NCI-H146 treated with DMSO at 0.1 percent for 48 hours (cell line): ENCODE data around the gene GNB1L.

Source experiments
- DNase-seq: peaks from one replicate; lab custom pipeline; 2025; ENCODE audit not compliant: unreplicated experiment; lab: John Stamatoyannopoulos, UW

GNB1L gene

GRCh38 chr22:19755145-19755710, 99.4 kb downstream of the GNB1L start:
- DNase-seq: no peak

GRCh38 chr22:19754701-19755144, 100.0 kb downstream of the GNB1L start:
- DNase-seq: no peak

GRCh38 chr22:19753996-19754700, 100.5 kb downstream of the GNB1L start:
- DNase-seq: no peak

- no peak for DNase-seq
These were observed 101.4 kb downstream of the GNB1L start for GRCh38 chr22:19753090-19753842.

- DNase-seq: no peak
These were observed 103.0 kb downstream of the GNB1L start for GRCh38 chr22:19751497-19752245.

GRCh38 chr22:19750507-19751490, 103.9 kb downstream of the GNB1L start:
- no peak for DNase-seq

GRCh38 chr22:19749876-19750275, 104.8 kb downstream of the GNB1L start:
- DNase-seq: no peak

- no peak for DNase-seq
These were observed 105.5 kb downstream of the GNB1L start for GRCh38 chr22:19748991-19749664.

- no peak for DNase-seq
These were observed 106.5 kb downstream of the GNB1L start for GRCh38 chr22:19748139-19748538.

- no peak for DNase-seq
These were observed 107.1 kb downstream of the GNB1L start for GRCh38 chr22:19747551-19747950.

- peak; percentile 26 for DNase-seq
These were observed 107.9 kb downstream of the GNB1L start for GRCh38 chr22:19746726-19747125.

GRCh38 chr22:19745155-19746101, 109.2 kb downstream of the GNB1L start:
- DNase-seq: no peak

GRCh38 chr22:19744350-19745006, 110.2 kb downstream of the GNB1L start:
- no peak for DNase-seq

GRCh38 chr22:19743651-19744050, 111.0 kb downstream of the GNB1L start:
- DNase-seq: no peak

GRCh38 chr22:19743081-19743480, 111.6 kb downstream of the GNB1L start:
- no peak for DNase-seq

- DNase-seq: no peak
These were observed 112.3 kb downstream of the GNB1L start for GRCh38 chr22:19742160-19743066.

- no peak for DNase-seq
These were observed 113.6 kb downstream of the GNB1L start for GRCh38 chr22:19741053-19741452.
